Duodenal mucosa (tissue), 2 donors: ENCODE results near the gene HAUS7.

Experiments used
- H3K27ac ChIP-seq: one replicate; pipeline ENCODE4 v1.7.0; 2013; ENCODE audit warnings: low read depth, low read length
- H3K27me3 ChIP-seq, 2 donors: one replicate each; pipeline ENCODE4 v1.7.0; 2013; ENCODE audit warnings: low read length in 2 of 2, control low read depth in 1 of 2; ENCODE audit not compliant: insufficient read depth in 2 of 2, control insufficient read depth in 1 of 2
- H3K36me3 ChIP-seq, 2 donors: one replicate each; pipeline ENCODE4 v1.7.0; 2013; ENCODE audit warnings: low read length in 2 of 2, control low read depth in 1 of 2; ENCODE audit not compliant: insufficient read depth in 2 of 2, control insufficient read depth in 1 of 2
- H3K4me1 ChIP-seq, 2 donors: one replicate each; pipeline ENCODE4 v1.7.0; 2013; ENCODE audit warnings: low read length in 2 of 2, control low read depth in 1 of 2; ENCODE audit not compliant: insufficient read depth in 2 of 2, control insufficient read depth in 1 of 2
- H3K4me3 ChIP-seq, 2 donors: one replicate each; pipeline ENCODE4 v1.7.0; 2013; ENCODE audit warnings: low read length in 2 of 2, low read depth in 1 of 2
- H3K9ac ChIP-seq, 2 donors: one replicate each; pipeline ENCODE4 v1.7.0; 2013; ENCODE audit warnings: low read length in 2 of 2, low read depth in 1 of 2
- H3K9me3 ChIP-seq, 2 donors: one replicate each; pipeline ENCODE4 v1.7.0; 2013; ENCODE audit warnings: low read length in 2 of 2, control low read depth in 1 of 2; ENCODE audit not compliant: control insufficient read depth in 1 of 2

The HAUS7 gene

DNA sequence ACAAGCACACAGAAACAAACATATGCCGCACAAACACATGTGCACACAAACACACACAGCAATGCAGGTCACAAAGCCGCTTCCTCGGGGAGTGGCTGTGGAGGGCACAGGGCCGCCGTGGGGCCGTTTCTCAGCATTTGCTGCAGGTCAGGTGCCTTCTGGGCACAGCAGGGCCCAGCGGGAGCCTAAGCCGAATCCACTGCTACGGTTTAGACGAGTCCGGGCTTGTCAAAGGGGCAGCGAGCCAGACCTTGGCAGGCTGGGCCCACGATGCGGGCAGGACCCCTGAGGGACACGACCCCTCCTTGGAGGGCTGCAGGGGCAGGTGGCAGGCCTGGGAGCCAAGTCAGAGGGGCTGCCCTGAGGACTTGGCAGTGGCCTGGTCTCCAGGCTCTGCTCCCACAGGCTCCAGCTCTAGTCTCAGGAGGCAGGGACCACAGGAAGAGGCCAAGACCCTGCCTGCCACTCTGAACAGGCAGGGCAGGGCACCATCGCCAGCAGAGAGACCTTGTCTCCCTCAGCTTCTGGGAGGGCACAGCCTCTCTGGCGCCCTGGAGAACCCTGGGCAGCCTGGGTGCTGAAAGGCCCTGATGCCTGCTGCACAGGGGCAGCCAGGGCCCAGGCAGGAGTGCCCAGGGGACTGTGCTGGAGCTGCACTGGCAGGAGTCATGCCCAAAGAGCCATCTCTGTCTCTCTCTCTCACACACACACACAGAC is 41.6 kb upstream of the HAUS7 start:
- Histone ChIP-seq H3K27me3 (peaks cover 0 to 5% of the 10 kb centered on the region in 2 donors), H3K4me3 (no peak overlapping the region), H3K9me3 (no peaks in the 10 kb centered on the region), H3K9ac (no peak overlapping the region), H3K27ac (no peak overlapping the region), H3K36me3 (no peaks in the 10 kb centered on the region), H3K4me1 (no peaks in the 10 kb centered on the region)

DNA sequence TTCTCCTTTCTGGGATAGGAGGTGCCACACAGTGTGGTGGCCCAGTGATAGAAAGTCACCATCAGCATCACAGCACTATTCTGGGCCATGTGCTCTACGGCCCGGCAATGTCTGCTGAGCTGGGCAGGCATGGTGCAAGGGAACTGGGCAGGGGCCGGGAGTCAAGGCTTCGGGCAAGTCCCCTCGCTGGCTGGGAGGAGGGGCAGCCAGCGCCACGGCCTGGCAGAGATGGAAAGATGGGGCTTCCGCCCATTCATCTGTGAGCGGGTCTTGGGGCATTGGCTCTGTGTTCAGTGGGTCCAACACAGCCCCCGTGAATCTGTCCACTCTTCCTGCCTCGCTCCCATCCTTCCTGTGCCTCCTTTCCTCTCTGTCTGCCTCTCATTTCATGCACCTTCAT is 40.0 kb upstream of the HAUS7 start:
- H3K4me1 ChIP-seq: no peaks in the 10 kb centered on the region
- no peak overlapping the region for H3K27ac ChIP-seq
- H3K27me3 ChIP-seq: no peaks in the 10 kb centered on the region
- H3K36me3 ChIP-seq: no peaks in the 10 kb centered on the region
- H3K9me3 ChIP-seq: no peaks in the 10 kb centered on the region
- H3K9ac ChIP-seq: no peak overlapping the region
- no peak overlapping the region for H3K4me3 ChIP-seq

DNA sequence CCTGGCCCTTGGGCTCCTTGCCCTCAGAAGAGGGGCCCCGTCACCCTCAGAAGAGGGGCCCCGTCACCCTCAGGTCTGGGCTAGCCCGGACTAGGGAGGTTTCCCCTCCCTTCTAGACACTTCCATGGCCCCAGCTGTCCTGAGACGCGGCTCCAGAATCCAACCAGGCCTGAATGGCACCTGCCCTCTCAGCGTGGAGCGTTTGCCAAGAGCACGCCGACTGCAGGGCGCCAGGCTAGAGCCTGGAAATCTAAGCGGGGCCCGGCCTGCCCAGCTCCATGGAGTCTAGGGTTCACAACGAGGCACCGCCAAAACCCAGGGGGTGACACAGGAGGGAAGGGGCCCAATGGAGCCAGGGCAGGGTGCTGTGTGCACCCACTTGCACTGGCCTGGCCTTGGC is 39.2 kb upstream of the HAUS7 start:
- Histone ChIP-seq H3K27me3 (no peaks in the 10 kb centered on the region), H3K9me3 (no peaks in the 10 kb centered on the region), H3K27ac (no peak overlapping the region), H3K4me1 (no peaks in the 10 kb centered on the region), H3K9ac (no peak overlapping the region), H3K4me3 (no peak overlapping the region), H3K36me3 (no peaks in the 10 kb centered on the region)

DNA sequence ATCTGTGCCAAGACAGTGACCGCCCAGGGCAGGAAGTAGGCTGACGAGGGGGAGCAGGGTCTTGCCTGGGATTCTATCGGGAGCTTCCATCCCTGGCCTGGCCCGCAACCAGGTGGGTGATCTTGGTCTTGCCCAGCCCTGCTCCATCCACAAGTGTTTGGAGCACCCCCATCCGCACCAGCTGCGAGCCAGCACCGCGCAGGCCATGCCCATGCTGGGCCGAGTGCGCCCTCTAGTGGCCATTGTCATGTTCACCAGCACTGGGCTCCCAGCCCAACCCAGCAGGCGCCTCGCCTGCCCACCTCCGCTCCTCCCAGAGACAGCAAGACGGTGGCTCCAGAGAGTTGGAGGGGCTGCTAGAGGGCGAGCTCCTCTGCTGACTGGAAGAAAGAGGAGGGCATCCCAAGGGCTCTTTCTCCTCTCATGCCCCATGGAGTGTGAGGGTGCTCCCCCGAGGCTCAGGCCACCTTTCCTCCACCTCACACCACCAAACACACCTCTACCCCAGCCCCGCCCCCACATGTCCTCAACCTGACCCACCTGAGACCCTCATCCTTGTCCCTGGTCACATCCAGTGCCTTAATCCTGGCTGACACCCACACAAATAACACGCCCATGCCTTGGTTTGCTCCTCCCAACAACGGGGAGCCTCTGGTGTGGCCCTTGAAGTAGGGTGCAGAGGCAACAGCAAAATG is 37.3 kb upstream of the HAUS7 start:
- no peak overlapping the region for H3K27ac ChIP-seq
- no peaks in the 10 kb centered on the region for H3K9me3 ChIP-seq
- no peak overlapping the region for H3K9ac ChIP-seq
- H3K27me3 ChIP-seq: no peaks in the 10 kb centered on the region
- no peaks in the 10 kb centered on the region for H3K36me3 ChIP-seq
- H3K4me1 ChIP-seq: no peaks in the 10 kb centered on the region
- H3K4me3 ChIP-seq: no peak overlapping the region

DNA sequence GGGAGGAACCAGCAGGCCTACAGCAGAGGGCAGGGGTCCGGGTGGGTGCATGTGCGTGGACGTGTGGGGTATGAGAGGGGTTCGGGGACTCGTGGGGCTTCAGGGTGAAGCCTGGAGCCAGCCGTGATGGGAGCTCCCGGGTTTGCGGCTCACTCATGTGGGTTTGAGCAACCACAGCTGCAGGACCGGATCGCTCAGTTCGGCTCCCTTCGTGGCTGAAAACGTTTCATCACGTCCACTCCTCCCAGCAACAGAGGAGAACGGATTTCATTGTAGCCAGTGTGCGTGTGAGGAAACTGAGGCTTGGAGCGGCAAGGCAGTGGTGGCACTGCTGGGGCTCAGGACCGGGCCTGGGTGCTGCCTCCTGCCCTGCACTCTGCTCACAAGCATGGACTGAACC is 35.0 kb upstream of the HAUS7 start:
- no peaks in the 10 kb centered on the region for H3K9me3 ChIP-seq
- no peak overlapping the region for H3K4me3 ChIP-seq
- H3K4me1 ChIP-seq: no peaks in the 10 kb centered on the region
- H3K27ac ChIP-seq: no peak overlapping the region
- no peaks in the 10 kb centered on the region for H3K36me3 ChIP-seq
- H3K9ac ChIP-seq: no peak overlapping the region
- H3K27me3 ChIP-seq: no peaks in the 10 kb centered on the region

DNA sequence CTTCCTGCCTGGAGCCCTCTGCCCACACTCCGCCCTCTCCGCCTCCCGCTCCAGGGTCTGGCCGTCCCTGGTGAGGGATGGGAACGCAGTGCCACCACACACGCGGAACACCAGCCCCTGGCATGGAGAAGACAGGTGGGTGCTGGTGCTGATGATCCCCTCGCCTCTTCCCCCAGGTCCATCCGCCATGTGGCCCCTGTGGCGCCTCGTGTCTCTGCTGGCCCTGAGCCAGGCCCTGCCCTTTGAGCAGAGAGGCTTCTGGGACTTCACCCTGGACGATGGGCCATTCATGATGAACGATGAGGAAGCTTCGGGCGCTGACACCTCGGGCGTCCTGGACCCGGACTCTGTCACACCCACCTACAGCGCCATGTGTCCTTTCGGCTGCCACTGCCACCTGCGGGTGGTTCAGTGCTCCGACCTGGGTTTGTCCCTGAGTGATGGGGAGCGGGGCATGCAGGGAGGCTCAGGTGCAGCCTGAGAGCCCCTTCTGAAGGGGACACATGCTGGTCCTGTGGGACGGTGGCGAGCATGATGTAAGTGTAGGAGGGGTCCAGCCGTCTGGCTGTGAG is 34.2 kb upstream of the HAUS7 start:
- H3K27me3 ChIP-seq: no peaks in the 10 kb centered on the region
- no peak overlapping the region for H3K27ac ChIP-seq
- H3K4me3 ChIP-seq: no peak overlapping the region
- no peaks in the 10 kb centered on the region for H3K36me3 ChIP-seq
- H3K4me1 ChIP-seq: no peaks in the 10 kb centered on the region
- no peaks in the 10 kb centered on the region for H3K9me3 ChIP-seq
- no peak overlapping the region for H3K9ac ChIP-seq

DNA sequence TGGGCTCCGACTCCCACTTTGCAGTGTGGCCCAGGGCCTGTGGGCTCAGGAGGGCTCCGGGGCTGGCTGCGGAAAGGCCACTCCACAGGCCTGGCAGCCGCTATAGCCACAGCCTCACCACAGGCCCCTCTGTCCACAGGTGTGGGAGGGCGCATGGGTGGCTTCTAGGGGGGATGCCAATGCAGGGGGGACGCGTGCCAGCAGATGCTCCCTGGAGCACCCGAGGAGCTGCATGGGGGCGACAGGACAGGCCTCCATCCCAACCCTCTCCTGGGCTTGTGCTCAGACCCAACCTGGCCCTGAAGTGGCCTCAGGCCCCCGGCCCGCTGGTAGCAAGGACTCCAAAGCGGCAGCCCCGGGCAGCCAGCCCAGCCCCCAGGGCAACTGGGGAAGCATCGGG is 32.4 kb upstream of the HAUS7 start:
- no peak overlapping the region for H3K9ac ChIP-seq
- no peak overlapping the region for H3K27ac ChIP-seq
- H3K9me3 ChIP-seq: no peaks in the 10 kb centered on the region
- no peaks in the 10 kb centered on the region for H3K36me3 ChIP-seq
- no peak overlapping the region for H3K4me3 ChIP-seq
- no peaks in the 10 kb centered on the region for H3K27me3 ChIP-seq
- no peaks in the 10 kb centered on the region for H3K4me1 ChIP-seq

DNA sequence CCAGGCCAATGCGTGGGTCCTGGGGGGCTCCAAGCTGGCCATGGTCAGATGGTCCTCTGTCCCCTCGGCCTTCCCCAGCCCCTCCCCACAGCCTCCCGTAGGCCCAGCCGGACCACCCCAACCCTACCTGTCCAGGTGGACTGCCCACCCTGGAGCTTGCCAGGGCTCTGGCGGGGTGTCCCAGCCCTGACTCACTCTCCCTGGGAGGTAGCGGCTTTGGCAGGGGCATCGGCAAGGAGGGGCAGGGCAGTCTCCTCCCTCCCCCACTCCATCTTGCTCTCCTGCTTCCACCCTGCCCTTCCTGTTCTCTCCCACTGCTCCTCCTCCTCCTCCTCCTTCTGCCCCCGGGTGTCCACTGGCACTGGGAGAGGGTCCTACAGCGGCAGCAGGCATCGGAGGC is 31.8 kb upstream of the HAUS7 start:
- Histone ChIP-seq H3K36me3 (no peaks in the 10 kb centered on the region), H3K9me3 (no peaks in the 10 kb centered on the region), H3K4me1 (no peaks in the 10 kb centered on the region), H3K27me3 (no peaks in the 10 kb centered on the region), H3K27ac (no peak overlapping the region), H3K9ac (no peak overlapping the region), H3K4me3 (no peak overlapping the region)

DNA sequence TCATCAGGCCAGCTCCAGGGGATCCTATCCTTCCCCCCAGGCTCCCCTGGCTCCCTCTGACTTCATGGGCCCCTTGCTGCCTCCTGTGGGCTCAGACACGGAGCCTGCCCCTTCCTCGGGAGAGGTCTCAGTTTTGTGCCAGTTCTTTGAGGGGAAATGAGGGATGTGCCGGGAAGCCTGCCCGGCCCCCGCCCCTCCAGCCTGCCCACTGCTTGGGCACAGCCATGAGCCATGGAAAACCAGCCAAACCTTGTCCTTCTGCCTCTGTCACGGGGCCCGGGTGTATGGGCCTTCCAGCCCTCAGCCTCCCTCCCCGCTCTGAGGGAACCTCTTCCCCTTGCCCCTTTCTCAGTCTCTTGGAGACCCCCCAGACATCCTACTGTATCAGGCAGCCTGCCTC is 31.2 kb upstream of the HAUS7 start:
- H3K36me3 ChIP-seq: no peaks in the 10 kb centered on the region
- H3K27ac ChIP-seq: no peak overlapping the region
- no peaks in the 10 kb centered on the region for H3K4me1 ChIP-seq
- H3K9me3 ChIP-seq: no peaks in the 10 kb centered on the region
- no peaks in the 10 kb centered on the region for H3K27me3 ChIP-seq
- H3K4me3 ChIP-seq: no peak overlapping the region
- no peak overlapping the region for H3K9ac ChIP-seq

DNA sequence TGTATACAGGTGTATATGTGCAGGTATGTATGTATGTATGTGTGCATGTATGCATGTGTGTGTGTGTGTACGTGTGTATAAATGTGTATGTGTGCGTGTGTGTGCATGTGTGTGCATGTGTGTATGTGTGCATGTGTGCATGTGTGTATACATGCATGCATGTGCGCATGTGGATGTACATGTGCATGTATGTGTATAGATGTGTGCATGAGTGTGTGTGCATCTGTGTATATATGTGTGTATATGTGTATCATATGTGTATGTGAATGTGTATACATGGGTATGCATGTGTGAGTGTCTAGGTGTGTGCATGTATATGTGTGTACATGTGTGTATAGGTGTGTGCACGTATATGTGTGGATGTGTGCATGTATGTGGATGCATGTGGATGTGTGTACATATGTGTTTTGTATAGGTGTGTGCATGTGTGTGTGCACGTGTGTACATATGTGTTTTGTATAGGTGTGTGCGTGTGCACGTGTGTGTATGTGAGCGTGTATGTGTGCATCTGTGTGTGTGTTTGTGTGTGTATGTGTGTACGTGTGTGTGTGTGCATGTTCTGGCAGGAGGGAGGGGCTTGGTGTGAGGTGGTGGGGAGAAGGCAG is 30.4 kb upstream of the HAUS7 start:
- no peak overlapping the region for H3K27ac ChIP-seq
- no peaks in the 10 kb centered on the region for H3K27me3 ChIP-seq
- no peaks in the 10 kb centered on the region for H3K9me3 ChIP-seq
- no peaks in the 10 kb centered on the region for H3K4me1 ChIP-seq
- no peak overlapping the region for H3K9ac ChIP-seq
- no peaks in the 10 kb centered on the region for H3K36me3 ChIP-seq
- no peak overlapping the region for H3K4me3 ChIP-seq
